KG1 (cell line): ENCODE results near the gene OR8K1.

Experiments
- DNase-seq: peaks from one replicate; lab custom pipeline; 2025; lab: John Stamatoyannopoulos, UW

The OR8K1 gene

GRCh38 chr11:56345739-56346138 is at the start of gene OR8K1:
Gene OR8K1 (plus strand): TSS chr11:56346039. CDS start chr11:56346039, 0 bp downstream.
- no peak for DNase-seq

GRCh38 chr11:56296898-56297297 is 48.9 kb upstream of the OR8K1 start:
- DNase-seq = no peak

- no peak for DNase-seq
Measured at GRCh38 chr11:56307836-56308235, 38.0 kb upstream of the OR8K1 start.

GRCh38 chr11:56314844-56315243 is 31.0 kb upstream of the OR8K1 start, which contains the start of gene OR8K3:
Gene OR8K3 (plus strand): TSS chr11:56315144. CDS start chr11:56318307, 3,163 bp downstream.
- DNase-seq = no peak

GRCh38 chr11:56331861-56332491 is 13.9 kb upstream of the OR8K1 start:
- DNase-seq = no peak

- no peak for DNase-seq
Measured at GRCh38 chr11:56333156-56333555, 12.7 kb upstream of the OR8K1 start.

- DNase-seq = no peak
Measured at GRCh38 chr11:56340289-56340688, 5.5 kb upstream of the OR8K1 start.

GRCh38 chr11:56353991-56354390 is 8.2 kb downstream of the OR8K1 start, which contains the start of gene OR8J1:
Gene OR8J1 (plus strand): TSS chr11:56354291. CDS start chr11:56360247, 5,956 bp downstream.
- no peak for DNase-seq

GRCh38 chr11:56375324-56375723 is 29.5 kb downstream of the OR8K1 start, which contains the start of gene OR8U1:
Gene OR8U1 (plus strand): TSS chr11:56375624. CDS start chr11:56375624, 0 bp downstream.
- no peak for DNase-seq

GRCh38 chr11:56380120-56380519 is 34.3 kb downstream of the OR8K1 start:
- DNase-seq = no peak

GRCh38 chr11:56394381-56394780 is 48.5 kb downstream of the OR8K1 start:
- DNase-seq = no peak

GRCh38 chr11:56396047-56396446 is 50.2 kb downstream of the OR8K1 start:
- no peak for DNase-seq
